Naive thymus-derived CD8-positive, alpha-beta T cell (primary cell): ENCODE results near the gene C1RL. TPM values are rescaled to one million over a fixed set of nuclear protein-coding genes. Genes with fewer than 3 reads are reported as not detected.

Source experiments
- ATAC-seq, 2 donors: fragments of 150-1000 bp; cut with Tn5 transposase in 1 of 2; sonication (Bioruptor Pico), chemical (Tn5 transposase) in 1 of 2; 1 replicate in 1 of 2; 2 replicates in 1 of 2; pipeline ENCODE4 v1.10.0; 2021; ENCODE audit warnings: mild to moderate bottlenecking in 2 of 2, moderate library complexity in 2 of 2
- POLR2A ChIA-PET: fragments of 350-600 bp; sonication (Branson Sonifier 250); formaldehyde crosslinking; loops from one replicate; lab custom pipeline; 2021; ENCODE audit warnings: antibody characterized with exemption; lab: Charles Lee
- DNase-seq, 10 donors: peaks; one replicate each; pipeline versions ENCODE4 v3.0.0 to v3.0.0-alpha.2; 2020 to 2022
- H3K27ac Mint-ChIP-seq, 10 donors: one replicate each; pipeline ENCODE4 v1.8.0; 2020 to 2022; ENCODE audit warnings: mild to moderate bottlenecking in 10 of 10, mixed read lengths in 10 of 10, moderate library complexity in 4 of 10, inconsistent platforms in 1 of 10
- H3K27me3 Mint-ChIP-seq, 5 donors: one replicate each; pipeline ENCODE4 v1.8.0; 2021 to 2022; ENCODE audit warnings: mixed read lengths in 5 of 5
- H3K36me3 Mint-ChIP-seq, 3 donors: one replicate each; pipeline ENCODE4 v1.8.0; 2020 to 2022; ENCODE audit warnings: mixed read lengths in 3 of 3, mild to moderate bottlenecking in 2 of 3, inconsistent platforms in 1 of 3
- H3K4me1 Mint-ChIP-seq, 4 donors: one replicate each; pipeline ENCODE4 v1.8.0; 2021 to 2022; ENCODE audit warnings: mixed read lengths in 4 of 4
- H3K4me3 Mint-ChIP-seq, 10 donors: one replicate each; pipeline ENCODE4 v1.8.0; 2020 to 2022; ENCODE audit warnings: mild to moderate bottlenecking in 10 of 10, mixed read lengths in 10 of 10, moderate library complexity in 6 of 10, inconsistent platforms in 1 of 10
- H3K9me3 Mint-ChIP-seq, 9 donors: one replicate each; pipeline ENCODE4 v1.8.0; 2020 to 2022; ENCODE audit warnings: mixed read lengths in 9 of 9, mild to moderate bottlenecking in 3 of 9, inconsistent platforms in 1 of 9, moderate library complexity in 1 of 9
- polyA plus RNA-seq, 3 donors: library from polyadenylated mRNA; unstranded; fragments of 300-500 nt; fragmentation: Illumina TruSeq; gene quantifications; one replicate each; pipeline ENCODE4 v1.2.3, GENCODE V29; 2021
- total RNA-seq, 8 experiments: library from RNA in 2 of 8; stranded (reverse) in 2 of 8; gene quantifications; one replicate each; pipeline ENCODE4 v1.2.3 and lab custom pipeline; 2021 to 2026

The C1RL gene
- total and polyA plus RNA-seq, 5 experiments from 2014 or later, result 3.7 to 24.1 (median 5.7) TPM

GRCh38 chr12:7131502-7131866, 22.5 kb upstream of the C1RL start:
- Mint-ChIP-seq H3K4me1 (peaks cover 29 to 48% (median 34%) of the 10 kb centered on the region in 4 donors), H3K4me3 (peak overlapping the region; percentile 91 to 99 (median 95)), H3K9me3 (no peaks in the 10 kb centered on the region), H3K36me3 (peaks cover 0 to 14% (median 0%) of the 10 kb centered on the region in 3 donors), H3K27me3 (no peaks in the 10 kb centered on the region), H3K27ac (peak overlapping the region; percentile 25 to 96 (median 94))
- peak in 3 of 10 donors; percentile 9 to 20 (median 14) for DNase-seq
- POLR2A ChIA-PET, result no interaction called here
- no peak for ATAC-seq

GRCh38 chr12:7130701-7131501, 21.9 kb upstream of the C1RL start:
- H3K27me3 Mint-ChIP-seq, result no peaks in the 10 kb centered on the region
- H3K27ac Mint-ChIP-seq, result peak overlapping the region; percentile 60 to 96 (median 94)
- ATAC-seq (peak; percentile 29 to 42), DNase-seq (peak in 5 of 10 donors; percentile 27 to 38 (median 36))
- POLR2A ChIA-PET, result interaction anchor here (0.6 kb wide), 2 partner anchors 22 to 32 kb away, joined by 4 read pairs; no protein-coding TSS in a partner anchor
- H3K9me3 Mint-ChIP-seq, result no peaks in the 10 kb centered on the region
- H3K4me1 Mint-ChIP-seq, result peaks cover 29 to 48% (median 34%) of the 10 kb centered on the region in 4 donors
- H3K4me3 Mint-ChIP-seq, result peak overlapping the region; percentile 91 to 99 (median 95)
- H3K36me3 Mint-ChIP-seq, result peaks cover 0 to 8% (median 0%) of the 10 kb centered on the region in 3 donors

- DNase-seq (peak; percentile 74 to 93 (median 82)), ATAC-seq (peak; percentile 84 to 90)
- POLR2A ChIA-PET, result no interaction called here
- peak within 1 kb of the TSS; percentile 91 to 99 (median 95) for H3K4me3 Mint-ChIP-seq
- peak within 1 kb of the TSS; percentile 60 to 96 (median 94) for H3K27ac Mint-ChIP-seq
- H3K36me3 Mint-ChIP-seq, result peaks cover 0 to under 1% (median 0%) of the 10 kb centered on the region in 3 donors
- peaks cover 29 to 48% (median 34%) of the 10 kb centered on the region in 4 donors for H3K4me1 Mint-ChIP-seq
- no peaks in the 10 kb centered on the region for H3K27me3 Mint-ChIP-seq
- no peaks in the 10 kb centered on the region for H3K9me3 Mint-ChIP-seq
Observed at GRCh38 chr12:7129872-7130691, 21.1 kb upstream of the C1RL start, which contains the start of gene CLSTN3. Gene CLSTN3 (plus strand): TSS chr12:7130371. CDS start chr12:7130649, 278 bp downstream.

- no peak for DNase-seq
- H3K4me3 Mint-ChIP-seq, result peak overlapping the region; percentile 91 to 99 (median 95)
- peaks cover 25 to 48% (median 34%) of the 10 kb centered on the region in 4 donors for H3K4me1 Mint-ChIP-seq
- peak in 1 of 2 donors; percentile 1 for ATAC-seq
- no peaks in the 10 kb centered on the region for H3K27me3 Mint-ChIP-seq
- no peaks in the 10 kb centered on the region for H3K36me3 Mint-ChIP-seq
- H3K27ac Mint-ChIP-seq, result peak overlapping the region in 8 of 10 donors; percentile 88 to 96 (median 94)
- no peaks in the 10 kb centered on the region for H3K9me3 Mint-ChIP-seq
- POLR2A ChIA-PET, result interaction anchor here (0.5 kb wide), 1 partner anchor 440 kb away, joined by 3 read pairs; the partner anchor contains the start of gene ZNF384
Observed at GRCh38 chr12:7129287-7129871, 20.4 kb upstream of the C1RL start.

- Mint-ChIP-seq H3K4me3 (peak within 1 kb of the TSS; percentile 91 to 99 (median 95)), H3K9me3 (no peaks in the 10 kb centered on the region), H3K27ac (peak within 1 kb of the TSS; percentile 40 to 96 (median 94)), H3K27me3 (no peaks in the 10 kb centered on the region), H3K4me1 (peaks cover 25 to 48% (median 33%) of the 10 kb centered on the region in 4 donors), H3K36me3 (no peaks in the 10 kb centered on the region)
- DNase-seq (no peak), ATAC-seq (no peak)
- POLR2A ChIA-PET, result interaction anchor here (0.5 kb wide), 1 partner anchor 439 kb away, joined by 3 read pairs; the partner anchor contains the start of gene ZNF384
Observed at GRCh38 chr12:7128681-7129286, 19.8 kb upstream of the C1RL start, which contains the start of gene RBP5. Gene RBP5 (minus strand): TSS chr12:7128889. CDS start chr12:7128775, 114 bp downstream.

GRCh38 chr12:7127916-7128626, 19.1 kb upstream of the C1RL start:
- Mint-ChIP-seq H3K36me3 (no peaks in the 10 kb centered on the region), H3K27ac (peak overlapping the region in 9 of 10 donors; percentile 17 to 81 (median 47)), H3K9me3 (no peaks in the 10 kb centered on the region), H3K27me3 (no peaks in the 10 kb centered on the region), H3K4me1 (peaks cover 25 to 44% (median 32%) of the 10 kb centered on the region in 4 donors), H3K4me3 (peak overlapping the region; percentile 49 to 99 (median 94))
- POLR2A ChIA-PET, result no interaction called here
- DNase-seq (no peak), ATAC-seq (no peak)

- ATAC-seq (no peak), DNase-seq (no peak)
- H3K27ac Mint-ChIP-seq, result peak overlapping the region in 3 of 10 donors; percentile 3 to 8 (median 4)
- POLR2A ChIA-PET, result interaction anchor here (0.9 kb wide), 1 partner anchor 114 kb away, joined by 7 read pairs; no protein-coding TSS in a partner anchor
- H3K27me3 Mint-ChIP-seq, result no peaks in the 10 kb centered on the region
- no peak overlapping the region for H3K4me3 Mint-ChIP-seq
- no peaks in the 10 kb centered on the region for H3K36me3 Mint-ChIP-seq
- H3K9me3 Mint-ChIP-seq, result no peaks in the 10 kb centered on the region
- peaks cover 9 to 21% (median 14%) of the 10 kb centered on the region in 4 donors for H3K4me1 Mint-ChIP-seq
Observed at GRCh38 chr12:7125632-7126227, 16.7 kb upstream of the C1RL start.

GRCh38 chr12:7123806-7124522, 14.9 kb upstream of the C1RL start:
- H3K27ac Mint-ChIP-seq, result no peak overlapping the region

GRCh38 chr12:7122811-7123769, 14.1 kb upstream of the C1RL start:
- Mint-ChIP-seq H3K4me1 (peaks cover 0 to 10% (median 1%) of the 10 kb centered on the region in 4 donors), H3K36me3 (no peaks in the 10 kb centered on the region), H3K27ac (peak overlapping the region in 3 of 10 donors; percentile 57 to 63 (median 58)), H3K4me3 (no peak overlapping the region), H3K9me3 (no peaks in the 10 kb centered on the region), H3K27me3 (no peaks in the 10 kb centered on the region)
- ATAC-seq (no peak), DNase-seq (no peak)
- POLR2A ChIA-PET, result interaction anchor here (1.3 kb wide), 1 partner anchor 207 kb away, joined by 3 read pairs; no protein-coding TSS in a partner anchor

More at GRCh38 chr12:7123806-7124522, 14.9 kb upstream of the C1RL start:
- H3K4me3 Mint-ChIP-seq, result no peak overlapping the region
- no peak for DNase-seq
- no peak for ATAC-seq
- POLR2A ChIA-PET, result no interaction called here
- peaks cover 2 to 9% (median 8%) of the 10 kb centered on the region in 4 donors for H3K4me1 Mint-ChIP-seq
- no peaks in the 10 kb centered on the region for H3K27me3 Mint-ChIP-seq
- no peaks in the 10 kb centered on the region for H3K36me3 Mint-ChIP-seq
- no peaks in the 10 kb centered on the region for H3K9me3 Mint-ChIP-seq
